CD4-positive, alpha-beta T cell treated with Interferon gamma for 1 hour (primary cell): ENCODE measurements around the gene QRICH2.
"Not testable (repeated sequence)": the region's sequence is repeated elsewhere in the genome, so short reads cannot be mapped to it uniquely, and the experiment has no call there.

Experiments
- DNase-seq: peaks from one replicate; pipeline ENCODE4 v3.0.0-alpha.2; 2020

The QRICH2 gene

DNA sequence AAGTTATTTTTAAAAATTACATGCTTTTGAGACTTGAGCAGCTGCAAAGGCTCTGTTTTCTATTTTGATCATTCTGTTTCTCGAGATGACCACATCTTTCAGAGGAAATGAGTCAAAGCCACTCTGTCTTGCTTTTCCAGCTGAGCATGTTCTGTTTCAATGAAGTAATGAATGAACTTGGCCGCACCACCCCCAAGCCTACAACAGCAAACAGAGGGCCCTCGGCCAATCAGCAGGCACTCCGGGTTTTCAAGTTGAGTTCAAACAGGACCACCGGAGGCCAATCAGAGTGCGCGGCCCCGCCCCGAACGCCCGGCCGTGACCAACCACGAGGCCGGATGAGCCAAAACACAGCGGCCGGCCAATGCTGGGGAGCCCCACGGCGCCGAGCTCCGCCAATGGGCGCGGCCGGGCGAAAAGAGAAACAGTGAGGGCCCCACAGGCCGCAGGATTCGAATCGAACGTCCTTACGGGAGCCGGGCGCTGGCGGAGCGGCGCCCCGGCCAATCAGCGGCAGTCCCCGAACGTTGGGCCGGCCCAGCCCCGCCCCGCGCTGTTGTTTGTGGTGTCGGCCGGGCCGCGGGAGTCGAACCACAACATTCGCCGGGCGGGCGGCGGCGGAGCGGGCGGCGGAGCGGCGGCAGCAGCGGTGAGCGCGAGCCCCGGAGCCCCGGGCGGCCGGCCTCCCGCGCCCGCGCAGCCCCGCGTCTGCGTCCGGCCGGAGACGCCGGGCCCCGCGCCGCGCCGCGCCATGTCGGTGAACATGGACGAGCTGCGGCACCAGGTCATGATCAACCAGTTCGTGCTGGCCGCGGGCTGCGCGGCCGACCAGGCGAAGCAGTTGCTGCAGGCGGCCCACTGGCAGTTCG, 43.1 kb downstream of the QRICH2 start, which contains the start of gene UBALD2:
Gene UBALD2, plus strand, starts transcription at position 594 of the 869 bp plus-strand sequence. Its CDS starts 158 bp downstream, at position 752.
- peak; percentile 98 for DNase-seq

DNA sequence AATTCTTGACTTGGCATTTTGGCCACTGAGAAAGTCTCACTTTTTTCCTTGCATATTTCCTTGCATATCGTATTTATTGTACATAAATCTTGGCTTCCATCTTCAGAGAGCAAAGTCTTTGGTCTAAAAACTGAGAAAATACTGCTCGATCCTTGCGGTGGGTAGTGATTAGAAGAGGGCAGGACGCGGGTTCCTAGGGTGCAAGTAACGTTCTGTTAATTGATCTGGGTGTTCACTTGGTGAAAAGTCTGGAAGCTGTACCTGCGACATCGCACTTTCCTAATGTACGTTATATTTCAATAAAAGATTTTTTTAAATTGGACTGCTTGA, 43.7 kb downstream of the QRICH2 start:
- no peak for DNase-seq

DNA sequence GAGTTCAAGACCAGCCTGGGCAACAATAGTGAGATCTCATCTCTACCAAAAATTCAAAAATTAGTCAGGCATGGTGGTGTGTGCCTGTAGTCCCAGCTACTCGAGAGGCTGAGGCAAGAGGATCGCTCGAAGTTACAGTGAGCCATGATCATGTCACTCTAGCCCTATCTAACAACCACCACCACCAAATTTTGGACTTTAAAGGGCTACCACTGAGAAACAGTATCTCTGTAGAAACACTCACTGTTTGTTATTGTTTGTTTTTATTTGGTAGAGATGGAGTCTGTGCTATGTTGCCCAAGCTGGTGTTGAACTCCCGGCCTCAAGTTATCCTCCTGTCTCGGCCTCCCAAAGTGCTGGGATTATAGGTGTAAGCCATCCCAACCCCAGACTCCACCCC, 44.2 kb downstream of the QRICH2 start:
- no peak for DNase-seq

DNA sequence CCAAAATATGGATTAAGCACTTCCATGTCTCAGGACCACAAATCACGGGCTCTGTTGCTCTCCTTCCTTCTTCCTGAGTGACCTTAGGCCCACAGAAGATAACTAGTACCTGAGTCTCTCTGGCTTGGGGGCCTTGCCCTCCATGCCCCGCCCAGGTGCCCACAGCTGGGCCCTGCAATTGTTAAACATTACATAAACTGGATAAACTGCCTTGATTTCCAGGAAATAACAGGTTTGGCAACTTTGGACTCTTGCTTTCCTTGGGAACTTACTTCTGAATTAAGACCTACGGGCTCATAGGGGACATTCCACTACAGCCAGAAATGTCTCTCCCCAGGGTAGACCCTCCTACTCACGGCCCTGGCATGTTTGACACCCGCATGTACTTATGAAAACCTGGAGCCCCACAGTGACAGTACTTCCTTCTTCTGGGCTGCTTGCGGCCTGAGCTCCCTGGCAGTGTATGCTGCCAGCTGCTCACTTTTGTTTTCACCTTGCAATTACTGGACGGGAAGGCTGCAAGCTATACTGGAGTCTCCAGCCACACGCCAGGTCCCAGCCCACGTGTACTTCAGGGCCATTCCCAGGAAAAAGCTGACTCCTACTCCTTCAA, 45.2 kb downstream of the QRICH2 start:
- no peak for DNase-seq

DNA sequence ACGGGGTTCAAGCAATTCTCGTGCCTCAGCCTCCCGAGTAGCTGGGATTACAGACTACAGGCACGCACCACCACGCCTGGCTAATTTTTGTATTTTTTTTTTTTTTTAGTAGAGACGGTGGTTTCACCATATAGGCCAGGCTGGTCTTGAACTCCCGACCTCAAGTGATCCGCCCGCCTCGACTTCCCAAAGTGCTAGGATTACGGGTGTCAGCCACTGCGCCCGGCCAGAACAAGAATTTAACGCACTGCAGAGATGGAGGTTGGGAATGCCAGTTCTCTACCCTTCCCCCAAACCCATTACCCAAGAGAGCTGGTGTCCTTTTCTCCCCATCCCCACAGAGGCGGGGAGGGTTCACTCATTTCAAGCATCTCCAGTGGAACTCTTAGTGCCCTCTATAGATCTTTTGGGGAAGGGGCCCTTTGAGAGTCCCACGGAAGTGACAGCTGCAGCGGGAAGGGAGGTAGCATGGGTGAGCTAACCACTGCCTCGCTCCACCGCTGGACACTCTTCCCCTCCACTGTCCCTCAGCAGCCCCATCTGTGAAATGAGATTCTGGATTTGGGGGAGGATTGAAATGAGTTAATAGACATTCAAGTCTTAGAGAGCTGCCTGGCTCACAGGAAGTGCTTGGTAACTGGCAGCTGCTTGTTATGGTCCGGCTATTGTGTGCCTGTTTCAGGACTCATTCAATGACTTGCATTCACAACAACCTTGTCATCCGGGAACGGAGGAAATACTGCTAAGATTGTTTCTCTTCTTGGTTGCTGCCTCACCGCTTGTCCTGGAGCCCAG, 46.5 kb downstream of the QRICH2 start:
- DNase-seq = no peak

DNA sequence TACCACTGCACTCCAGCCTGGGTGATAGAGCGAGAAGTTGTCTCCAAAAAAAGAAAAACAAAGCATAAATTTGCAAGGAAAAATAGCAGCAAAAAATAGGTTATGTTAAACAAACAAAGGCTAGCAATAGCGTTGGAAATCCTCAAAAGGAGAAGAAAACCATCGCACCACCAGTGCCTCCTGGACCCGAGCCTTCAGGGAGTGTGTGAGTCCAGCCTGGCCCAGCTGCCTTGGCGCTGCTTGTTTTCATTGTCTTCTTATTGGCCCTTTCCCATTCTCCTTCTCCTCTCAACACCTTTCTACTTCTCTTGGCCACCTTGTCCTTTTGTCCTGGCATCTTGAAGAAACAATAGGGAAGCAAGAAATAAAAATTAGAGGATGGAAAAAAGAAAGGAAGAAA, 47.4 kb downstream of the QRICH2 start:
- DNase-seq = no peak

DNA sequence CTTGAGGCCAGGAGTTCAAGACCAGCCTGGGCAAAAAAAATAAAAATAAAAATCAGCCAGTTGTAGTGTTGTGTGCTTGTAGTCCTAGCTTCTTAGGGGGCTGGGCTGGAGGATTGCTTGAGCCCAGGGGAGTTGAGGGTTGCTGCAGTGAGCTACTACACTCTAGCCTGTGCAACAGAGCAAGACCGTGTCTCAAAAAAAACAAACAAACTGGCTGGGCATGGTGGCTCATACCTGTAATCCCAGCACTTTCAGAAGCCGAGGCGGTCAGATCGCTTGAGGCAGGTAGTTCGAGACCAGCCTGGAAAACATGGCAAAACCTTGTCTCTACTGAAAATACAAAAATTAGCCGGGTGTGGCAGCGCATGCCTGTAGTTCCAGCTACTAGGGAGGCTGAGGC, 47.9 kb downstream of the QRICH2 start:
- DNase-seq = no peak

DNA sequence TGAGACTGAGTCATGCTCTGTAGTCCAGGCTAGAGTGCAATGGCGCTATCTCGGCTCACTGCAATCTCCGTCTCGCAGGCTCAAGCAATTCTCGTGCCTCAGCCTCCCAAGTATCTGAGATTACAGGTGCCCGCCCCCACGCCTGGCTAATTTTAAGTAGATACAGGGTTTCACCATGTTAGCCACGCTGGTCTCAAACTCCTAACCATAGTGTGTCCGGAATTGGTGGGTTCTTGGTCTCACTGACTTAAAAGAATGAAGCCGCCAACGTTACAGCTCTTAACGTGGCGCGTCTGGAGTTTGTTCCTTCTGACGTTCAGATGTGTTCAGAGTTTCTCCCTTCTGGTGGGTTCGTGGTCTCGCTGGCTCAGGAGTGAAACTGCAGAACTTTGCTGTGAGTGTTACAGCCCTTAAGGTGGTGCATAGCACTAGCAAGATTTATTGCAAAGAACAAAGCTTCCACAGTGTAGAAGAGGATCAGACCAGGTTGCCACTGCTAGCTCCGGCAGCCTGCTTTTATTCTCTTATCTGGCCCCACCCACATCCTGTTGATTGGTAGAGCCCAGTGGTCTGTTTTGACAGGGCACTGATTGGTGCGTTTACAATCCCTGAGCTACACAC, 51.5 kb downstream of the QRICH2 start:
- DNase-seq = peak; percentile 68

DNA sequence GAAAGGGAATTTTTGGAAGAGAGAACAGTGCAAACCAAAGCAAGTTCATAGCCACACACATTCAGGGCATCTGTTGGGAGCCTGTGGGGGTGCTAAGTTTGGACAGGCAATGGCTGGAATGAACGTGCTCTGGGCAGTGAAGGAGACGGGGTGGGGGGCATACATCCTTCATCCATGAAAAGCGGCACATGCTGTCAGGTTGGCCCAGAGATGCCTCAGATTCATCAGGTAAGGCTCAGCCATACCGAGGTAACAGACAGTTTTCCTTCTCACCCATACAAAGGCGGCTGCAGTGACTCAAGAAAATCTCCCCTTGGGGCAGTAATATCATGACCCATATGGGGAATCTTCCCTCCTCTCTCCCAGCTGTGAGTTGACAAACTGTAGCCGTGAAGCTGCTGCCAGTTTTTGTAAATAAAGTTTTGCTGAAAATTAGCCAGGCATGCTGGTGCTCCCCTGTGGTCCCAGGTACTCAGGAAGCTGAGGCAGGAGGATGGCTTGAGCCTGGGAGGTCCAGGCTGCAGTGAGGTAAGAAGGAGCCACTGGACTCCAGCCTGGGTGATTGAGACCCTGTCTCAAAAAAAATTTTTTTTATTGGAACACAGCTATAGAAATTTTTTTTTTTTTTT, 52.2 kb downstream of the QRICH2 start:
- DNase-seq = no peak

DNA sequence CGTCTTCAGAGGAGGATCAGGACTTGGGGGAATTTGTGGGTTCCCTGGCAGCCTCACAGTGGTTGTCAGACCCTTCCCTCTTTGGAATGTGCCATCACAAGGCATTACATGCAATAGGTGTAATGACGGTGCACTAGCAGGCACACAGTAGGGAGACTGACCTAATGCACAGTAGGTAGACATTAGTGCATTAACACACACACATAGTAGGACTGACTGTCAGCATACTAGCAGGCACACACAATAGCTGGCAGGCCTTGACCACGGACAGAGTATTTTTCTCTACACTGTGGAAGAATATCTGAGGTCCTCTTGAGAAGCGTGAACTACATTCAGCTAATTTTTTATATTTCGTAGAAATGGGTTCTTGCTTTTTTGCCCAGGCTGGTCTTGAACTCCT, 53.8 kb downstream of the QRICH2 start:
- DNase-seq = no peak

DNA sequence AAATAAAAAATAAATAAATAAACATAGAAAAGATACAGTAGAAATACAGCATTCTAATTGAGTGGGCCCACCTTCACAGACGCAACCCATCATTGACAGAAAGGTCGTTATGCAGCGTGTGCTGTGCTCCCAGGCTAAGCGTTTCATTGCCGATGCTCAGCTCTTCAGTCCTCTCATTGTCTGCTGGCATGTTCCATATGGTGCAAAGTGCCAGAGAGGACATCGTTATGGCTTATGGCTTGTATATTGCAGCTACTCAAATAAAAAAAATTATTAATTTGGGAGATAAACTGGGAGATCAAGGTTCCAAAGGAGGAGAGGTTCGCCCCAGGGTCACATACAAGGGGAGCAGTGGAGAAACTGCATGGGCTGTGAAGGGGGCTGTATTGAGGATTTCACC, 54.2 kb downstream of the QRICH2 start:
- DNase-seq = no peak

DNA sequence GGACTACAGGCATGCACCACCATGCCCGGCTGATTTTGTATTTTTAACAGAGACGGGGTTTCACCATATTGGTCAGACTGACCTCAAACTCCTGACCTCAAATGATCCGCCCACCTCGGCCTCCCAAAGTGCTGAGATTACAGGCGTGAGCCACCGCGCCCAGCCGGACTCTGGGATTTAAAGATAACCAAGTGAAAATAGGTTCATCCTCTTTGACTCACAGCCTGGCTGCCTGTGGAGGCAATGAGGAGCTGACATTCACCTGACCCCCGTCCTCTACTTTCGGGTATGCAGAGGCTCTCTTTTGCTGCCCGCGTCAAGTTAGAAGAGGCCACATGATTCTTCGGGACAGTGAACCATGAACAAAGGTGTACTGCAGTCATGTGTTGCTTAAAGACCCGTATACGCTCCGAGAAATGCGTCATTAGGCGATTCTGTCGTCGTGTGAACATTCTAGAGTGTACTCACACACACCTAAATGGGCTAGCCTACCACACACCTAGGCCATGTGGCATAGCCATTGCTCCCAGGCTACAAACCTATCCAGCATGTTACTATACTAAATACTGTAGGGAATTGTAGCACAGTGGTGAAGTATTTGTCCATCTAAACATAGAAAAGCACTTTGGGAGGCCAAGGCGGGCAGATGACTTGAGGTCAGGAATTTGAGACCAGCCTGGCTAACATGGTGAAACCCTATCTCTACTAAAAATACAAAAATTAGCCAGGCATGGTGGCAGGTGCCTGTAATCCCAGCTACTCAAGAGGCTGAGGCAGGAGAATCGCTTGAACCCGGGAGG, 54.9 kb downstream of the QRICH2 start:
- DNase-seq = not testable (repeated sequence)

DNA sequence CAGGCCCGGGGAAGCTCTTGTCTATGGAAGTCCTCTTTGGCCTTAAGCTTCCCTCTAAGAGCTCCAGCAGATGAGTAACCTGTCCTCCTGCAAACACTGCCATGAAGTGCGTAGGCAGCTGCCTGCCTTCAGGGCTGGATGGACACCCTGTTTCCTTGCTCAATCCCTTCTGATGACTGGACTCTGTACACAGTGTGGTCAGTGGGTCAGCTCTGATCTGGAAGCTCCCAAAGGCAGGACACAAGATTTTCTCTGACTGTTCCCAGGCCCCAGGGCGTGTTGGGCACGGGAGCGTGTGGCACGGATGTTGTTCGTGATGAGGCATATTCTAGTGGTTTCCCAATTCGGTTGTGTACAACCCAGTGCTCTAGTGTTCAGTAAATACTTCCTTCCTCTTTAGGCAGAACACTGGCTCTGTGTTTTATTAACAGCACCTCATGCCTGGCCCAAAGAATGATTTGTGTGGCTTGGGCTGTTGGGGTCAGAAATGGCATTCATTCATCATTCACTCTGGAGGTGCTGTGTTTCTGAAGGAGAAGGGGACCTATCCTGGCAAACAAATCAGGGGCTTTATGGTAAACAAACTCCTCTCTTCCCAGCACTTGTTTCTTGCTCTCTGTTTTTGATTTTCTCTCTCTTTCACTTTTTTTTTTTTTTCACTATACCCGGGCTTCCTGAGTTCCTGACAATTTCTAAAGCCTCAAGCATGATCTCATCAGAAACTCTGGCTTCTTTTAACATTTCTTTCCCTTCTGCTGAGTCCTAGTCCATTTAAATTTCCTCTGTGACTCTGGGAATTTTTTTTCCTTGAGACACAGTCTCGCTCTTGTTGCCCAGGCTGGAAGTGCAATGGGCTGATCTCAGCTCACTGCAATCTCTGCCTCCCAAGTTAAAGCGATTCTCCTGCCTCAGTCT, 55.8 kb downstream of the QRICH2 start:
- peak; percentile 53 for DNase-seq

DNA sequence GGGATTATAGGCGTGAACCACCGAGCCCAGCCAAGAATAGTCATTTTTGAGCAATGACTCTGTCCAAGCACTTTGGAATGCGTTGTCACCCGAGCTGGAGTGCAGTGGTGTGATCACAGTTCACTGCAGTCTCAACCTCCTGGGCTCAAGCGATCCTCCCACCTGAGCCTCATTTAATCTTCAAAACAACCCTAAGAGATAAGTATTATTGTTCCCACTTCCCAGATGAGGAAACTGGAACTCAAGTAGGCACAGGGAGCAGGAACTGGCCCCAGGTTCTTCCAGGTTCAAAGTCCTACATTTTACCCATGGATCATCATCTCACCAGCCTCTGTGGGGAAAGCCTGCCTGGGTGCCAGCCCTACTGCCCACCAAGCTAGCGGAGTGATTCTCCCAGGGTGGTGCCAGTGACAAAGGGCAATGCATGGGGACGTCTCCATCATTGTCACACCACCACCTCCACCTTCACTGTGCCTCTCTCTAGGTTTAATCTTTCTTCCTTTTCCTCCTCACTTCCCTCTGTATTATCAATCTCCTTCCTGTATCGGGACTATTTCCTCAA, 56.5 kb downstream of the QRICH2 start:
- no peak for DNase-seq

DNA sequence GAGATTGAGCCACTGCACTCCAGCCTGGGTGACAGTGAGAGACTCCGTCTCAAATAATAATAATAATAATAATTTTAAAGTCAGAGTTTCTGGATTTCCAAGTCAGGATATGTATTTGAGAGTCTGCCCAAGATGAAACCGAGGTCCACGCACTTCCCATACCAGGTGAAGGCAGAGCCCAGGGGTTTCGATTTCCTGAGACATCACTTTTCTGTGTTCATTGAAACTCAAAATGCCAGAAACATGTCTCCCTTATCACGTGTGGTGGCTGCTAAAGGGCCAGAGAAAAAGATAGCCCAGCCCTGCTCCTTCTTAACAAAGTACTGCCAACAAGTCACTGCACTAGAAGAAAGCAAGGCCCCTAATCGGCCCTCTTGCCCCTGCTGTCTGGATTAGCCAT, 57.9 kb downstream of the QRICH2 start:
- DNase-seq = no peak

DNA sequence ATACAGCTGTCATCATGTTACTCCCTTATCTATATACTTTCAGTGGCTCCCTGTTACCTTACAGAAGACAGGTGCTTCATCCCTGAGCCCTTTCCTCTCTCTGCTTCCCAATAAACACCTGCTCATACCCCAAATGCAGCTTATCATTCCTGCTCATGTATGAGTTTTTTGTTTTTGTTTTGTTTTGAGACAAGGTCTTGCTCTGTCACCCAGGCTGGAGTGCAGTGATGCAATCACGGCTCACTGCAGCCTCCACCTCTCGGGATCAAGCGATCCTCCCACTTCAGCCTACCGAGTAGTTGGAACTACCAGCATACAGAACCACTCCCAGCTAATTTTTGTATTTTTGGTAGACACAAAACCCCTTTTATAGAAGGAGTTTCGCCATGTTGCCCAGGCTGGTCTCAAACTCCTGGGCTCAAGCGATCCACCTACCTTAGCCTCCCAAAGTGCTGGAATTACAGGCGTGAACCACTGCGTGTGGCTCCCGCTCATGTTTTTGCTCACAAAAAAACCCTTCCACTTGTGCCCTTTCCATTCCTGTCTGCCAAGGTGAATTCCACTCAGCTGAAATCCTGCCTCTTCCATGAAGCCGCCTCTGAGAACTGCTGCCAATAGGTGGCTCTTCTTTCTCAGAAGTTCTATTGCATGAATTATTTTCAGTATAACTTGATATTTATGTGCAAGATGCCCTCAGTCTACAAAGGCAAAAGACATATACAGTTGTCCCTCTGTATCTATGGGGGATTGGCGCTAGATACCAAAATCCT, 59.9 kb downstream of the QRICH2 start:
- DNase-seq = no peak

DNA sequence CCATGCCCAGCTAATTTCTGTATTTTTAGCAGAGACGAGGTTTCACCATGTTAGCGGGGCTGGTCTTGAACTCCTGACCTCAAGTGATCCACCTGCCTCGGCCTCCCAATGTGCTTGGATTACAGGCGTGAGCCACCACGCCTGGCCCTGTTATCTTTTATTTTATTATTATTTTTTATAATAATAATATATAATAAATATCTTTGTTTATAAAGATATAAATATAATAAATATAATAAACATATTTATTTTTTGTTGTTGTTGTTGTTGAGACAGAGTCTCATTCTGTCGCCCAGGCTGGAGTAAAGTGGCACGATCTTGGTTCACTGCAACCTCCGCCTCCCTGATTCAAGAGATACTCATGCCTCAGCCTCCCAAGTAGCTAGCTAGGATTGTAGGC, 60.8 kb downstream of the QRICH2 start:
- DNase-seq = no peak

DNA sequence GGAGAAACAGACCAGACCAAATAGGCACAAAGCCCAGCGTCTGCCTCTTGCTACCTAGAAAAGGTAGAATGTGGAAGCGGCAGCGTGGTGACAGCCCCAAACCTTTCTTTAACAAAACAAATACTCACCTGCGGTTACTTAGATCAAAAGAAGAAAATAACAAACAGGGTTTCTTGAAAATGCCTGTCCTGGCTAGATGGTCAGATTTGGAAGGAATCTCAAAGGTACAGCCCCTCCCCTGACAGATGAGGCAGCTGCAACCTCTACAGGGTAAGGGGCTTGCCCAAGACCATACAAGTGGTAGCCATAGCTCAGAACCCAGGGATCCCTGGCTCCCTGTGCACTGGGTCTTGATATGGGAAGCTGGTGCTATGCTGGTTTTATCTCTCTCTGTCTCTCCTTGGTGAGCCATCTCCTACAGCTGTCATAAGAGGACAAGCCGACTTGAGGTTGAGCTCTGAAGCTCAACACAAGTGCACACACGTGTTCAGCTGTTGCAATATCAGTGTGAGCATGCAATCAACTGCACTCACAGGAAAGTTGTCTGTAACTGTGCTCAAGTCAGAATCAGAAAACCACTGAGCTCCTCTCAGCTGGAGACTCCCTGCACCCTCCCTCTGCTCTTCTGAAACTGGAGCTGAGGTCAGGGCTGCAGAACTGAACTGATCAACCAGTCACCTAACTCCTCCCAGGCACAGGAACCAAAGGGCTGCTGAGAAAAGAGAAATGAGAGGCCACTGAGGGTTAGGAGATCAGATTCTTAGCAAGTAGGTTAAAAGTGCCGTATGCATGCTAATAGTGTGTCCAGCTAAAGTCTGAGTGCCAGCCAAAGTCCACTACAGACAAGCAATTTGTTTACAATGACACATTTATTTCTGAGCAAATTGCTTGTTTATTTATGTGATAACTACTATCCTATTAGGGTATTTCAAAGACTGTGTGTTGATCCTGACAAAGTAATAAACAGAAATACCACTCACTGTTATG, 61.7 kb downstream of the QRICH2 start:
- DNase-seq = peak; percentile 27
